Left lung (tissue), 10 donors: ENCODE results near the gene ROBO3. TPM values are rescaled to one million over a fixed set of nuclear protein-coding genes. Genes with fewer than 3 reads are reported as not detected.

Experiments used
- ATAC-seq: fragments of 200-7000 bp; cut with Tn5 transposase; one replicate; pipeline ENCODE4 v1.9.1; 2020; ENCODE audit warnings: moderate library complexity
- DNase-seq, 4 donors: peaks; one replicate each; pipeline ENCODE4 v3.0.0-alpha.2; 2013 to 2020
- H3K27ac ChIP-seq, 2 donors: fragments of 200-600 bp; sonication (generic) in 1 of 2; one replicate each; pipeline versions ENCODE4 v1.5.0 to v1.8.0; 2020 to 2021
- H3K27me3 ChIP-seq, 2 donors: fragments of 200-600 bp; sonication (generic) in 1 of 2; one replicate each; pipeline versions ENCODE4 v1.5.0 to v1.8.0; 2020 to 2021
- H3K36me3 ChIP-seq, 2 donors: fragments of 200-600 bp; sonication (generic) in 1 of 2; one replicate each; pipeline versions ENCODE4 v1.5.0 to v1.8.0; 2020 to 2021
- H3K4me1 ChIP-seq, 2 donors: fragments of 200-600 bp; one replicate each; pipeline ENCODE4 v1.8.0; 2021
- H3K4me3 ChIP-seq, 2 donors: fragments of 200-600 bp; sonication (generic) in 1 of 2; one replicate each; pipeline versions ENCODE4 v1.5.0 to v1.8.0; 2020 to 2021; ENCODE audit warnings: mild to moderate bottlenecking in 1 of 2
- H3K9me3 ChIP-seq, 2 donors: fragments of 200-600 bp; sonication (generic) in 1 of 2; one replicate each; pipeline versions ENCODE4 v1.5.0 to v1.8.0; 2020 to 2021
- intact Hi-C, 2 donors: fragments of 100-400 bp; cut with DNase I; formaldehyde crosslinking; loops; one replicate each; pipeline versions ENCODE4 v1.11.2 to v1.14.2; 2022
- polyA plus RNA-seq, 6 donors: library from polyadenylated mRNA; unstranded; fragments of 120-200 nt; gene quantifications; one replicate each; pipeline ENCODE4 v1.2.1, GENCODE V29; 2013; ENCODE audit not compliant: insufficient read length in 6 of 6
- total RNA-seq, 2 donors: library from RNA; stranded (reverse); fragmentation: NEBNext Ultra II Directional; extraction: Animal tissue kit (Norgen Biotek cat#: 25700); gene quantifications; one replicate each; pipeline ENCODE4 v1.2.1, GENCODE V29; 2021
- TF ChIP-seq, protein P1 (sequence below), 2 donors: fragments of 200-600 bp; sonication (generic) in 1 of 2; IDR thresholded peaks; one replicate each; pipeline versions ENCODE4 v1.5.0 to v1.8.0; 2021; ENCODE audit warnings: antibody characterized with exemption in 2 of 2
- donor health status: DM: no; HTN: yes; CAD: no.
- donor health status: DM: no; HTN: no; CAD: no.

ROBO3 gene
- total and polyA plus RNA-seq, 8 donors: 11.0 to 54.8 (median 43.7) TPM

DNA sequence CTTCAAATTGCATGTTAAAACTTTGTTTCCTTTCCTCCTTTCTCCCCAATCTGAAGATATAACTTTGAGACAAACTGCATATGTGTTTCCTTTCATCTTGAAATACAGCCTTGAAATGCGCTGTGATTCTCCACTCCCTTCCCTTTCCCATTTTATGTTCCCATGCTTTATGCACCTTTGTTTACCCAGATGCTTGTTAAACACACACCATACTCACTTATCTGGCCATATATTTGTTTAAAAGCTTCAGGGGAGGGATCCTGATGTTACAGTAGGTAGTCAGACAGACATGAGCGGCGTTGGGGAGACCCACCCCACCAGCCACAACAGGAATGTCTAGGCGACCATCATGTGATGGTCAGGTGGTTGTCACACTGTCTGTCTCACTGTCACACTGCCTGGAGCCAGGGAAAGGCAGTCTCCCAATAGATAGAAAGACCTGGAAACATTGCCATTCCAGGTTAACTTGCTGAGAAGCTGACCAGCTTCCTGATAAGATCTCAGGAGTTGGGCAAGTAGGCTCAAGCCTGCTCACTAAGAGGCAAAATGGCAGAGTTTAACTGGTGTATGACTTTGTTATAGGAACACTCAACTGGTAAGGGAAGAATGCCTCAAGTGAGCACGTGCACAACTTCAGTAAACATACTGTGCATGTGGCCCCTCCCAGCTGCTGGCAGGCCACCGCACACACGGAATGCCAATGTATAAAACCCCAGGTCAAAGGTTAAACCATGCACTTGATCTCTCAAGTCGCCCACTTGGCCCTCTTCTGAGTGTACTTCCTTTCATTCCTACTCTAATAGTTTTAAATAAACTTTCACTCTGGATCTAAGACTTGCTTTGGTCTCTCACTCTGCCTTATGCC is 41.5 kb upstream of the ROBO3 start:
- Histone ChIP-seq H3K4me3 (no peak overlapping the region), H3K27me3 (peaks cover 0 to 3% of the 10 kb centered on the region in 2 donors), H3K4me1 (no peaks in the 10 kb centered on the region), H3K36me3 (no peaks in the 10 kb centered on the region), H3K27ac (peak overlapping the region in 1 of 2 donors; percentile 67), H3K9me3 (no peaks in the 10 kb centered on the region)
- peak in 2 of 4 donors; percentile 28 to 74 for DNase-seq
- peak; percentile 89 for ATAC-seq
- intact Hi-C loops: no loop called here
- TF ChIP-seq, protein P1, sequence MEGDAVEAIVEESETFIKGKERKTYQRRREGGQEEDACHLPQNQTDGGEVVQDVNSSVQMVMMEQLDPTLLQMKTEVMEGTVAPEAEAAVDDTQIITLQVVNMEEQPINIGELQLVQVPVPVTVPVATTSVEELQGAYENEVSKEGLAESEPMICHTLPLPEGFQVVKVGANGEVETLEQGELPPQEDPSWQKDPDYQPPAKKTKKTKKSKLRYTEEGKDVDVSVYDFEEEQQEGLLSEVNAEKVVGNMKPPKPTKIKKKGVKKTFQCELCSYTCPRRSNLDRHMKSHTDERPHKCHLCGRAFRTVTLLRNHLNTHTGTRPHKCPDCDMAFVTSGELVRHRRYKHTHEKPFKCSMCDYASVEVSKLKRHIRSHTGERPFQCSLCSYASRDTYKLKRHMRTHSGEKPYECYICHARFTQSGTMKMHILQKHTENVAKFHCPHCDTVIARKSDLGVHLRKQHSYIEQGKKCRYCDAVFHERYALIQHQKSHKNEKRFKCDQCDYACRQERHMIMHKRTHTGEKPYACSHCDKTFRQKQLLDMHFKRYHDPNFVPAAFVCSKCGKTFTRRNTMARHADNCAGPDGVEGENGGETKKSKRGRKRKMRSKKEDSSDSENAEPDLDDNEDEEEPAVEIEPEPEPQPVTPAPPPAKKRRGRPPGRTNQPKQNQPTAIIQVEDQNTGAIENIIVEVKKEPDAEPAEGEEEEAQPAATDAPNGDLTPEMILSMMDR (IDR thresholded peaks at IDR 0.05): no peak

DNA sequence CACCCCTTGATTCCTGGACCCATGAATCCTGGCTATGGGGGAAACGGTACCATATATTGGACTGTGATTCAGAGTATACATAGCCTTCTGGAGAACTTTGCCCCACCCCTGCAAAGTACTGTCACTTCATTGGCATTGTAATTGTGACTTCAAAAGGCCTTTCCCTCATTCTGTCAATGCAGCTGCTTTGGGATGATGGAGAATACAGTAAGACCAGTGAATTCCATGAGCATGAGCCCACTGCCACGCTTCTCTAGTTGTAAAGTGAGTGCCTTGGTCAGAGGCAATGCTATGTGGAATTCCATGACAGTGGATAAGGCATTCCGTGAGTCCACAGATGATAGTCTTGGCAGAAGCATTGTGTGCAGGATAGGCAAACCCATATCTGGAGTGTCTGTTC is 39.4 kb upstream of the ROBO3 start:
- Histone ChIP-seq H3K9me3 (no peaks in the 10 kb centered on the region), H3K4me1 (no peaks in the 10 kb centered on the region), H3K36me3 (no peaks in the 10 kb centered on the region), H3K4me3 (no peak overlapping the region), H3K27me3 (no peaks in the 10 kb centered on the region), H3K27ac (no peak overlapping the region)
- TF ChIP-seq, protein P1 (IDR thresholded peaks at IDR 0.05): no peak
- ATAC-seq (no peak), DNase-seq (no peak)
- intact Hi-C loops: no loop called here

DNA sequence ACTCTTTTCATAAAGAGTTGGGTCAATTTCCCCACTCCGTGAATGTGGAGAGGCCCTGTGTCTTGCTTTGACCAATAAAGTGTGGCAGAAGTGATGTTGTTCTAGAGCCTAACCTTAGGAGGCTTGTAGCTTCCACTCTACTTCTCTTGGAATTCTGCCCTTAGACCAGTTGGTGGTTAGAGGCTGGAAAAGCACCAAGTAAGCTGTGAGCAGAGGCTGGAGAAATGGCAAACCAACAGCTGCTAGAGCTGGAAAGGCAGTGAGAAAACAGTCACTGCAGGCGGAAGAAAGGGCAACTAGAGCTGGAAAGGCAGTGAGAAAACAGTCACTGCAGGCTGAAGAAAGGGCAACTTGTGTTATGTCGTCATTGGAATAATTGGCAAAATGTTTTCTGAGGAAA is 35.2 kb upstream of the ROBO3 start:
- Histone ChIP-seq H3K27ac (no peak overlapping the region), H3K4me1 (no peaks in the 10 kb centered on the region), H3K9me3 (no peaks in the 10 kb centered on the region), H3K4me3 (no peak overlapping the region), H3K36me3 (no peaks in the 10 kb centered on the region), H3K27me3 (no peaks in the 10 kb centered on the region)
- intact Hi-C loops: no loop called here
- ATAC-seq (no peak), DNase-seq (no peak)
- TF ChIP-seq, protein P1 (IDR thresholded peaks at IDR 0.05): no peak

DNA sequence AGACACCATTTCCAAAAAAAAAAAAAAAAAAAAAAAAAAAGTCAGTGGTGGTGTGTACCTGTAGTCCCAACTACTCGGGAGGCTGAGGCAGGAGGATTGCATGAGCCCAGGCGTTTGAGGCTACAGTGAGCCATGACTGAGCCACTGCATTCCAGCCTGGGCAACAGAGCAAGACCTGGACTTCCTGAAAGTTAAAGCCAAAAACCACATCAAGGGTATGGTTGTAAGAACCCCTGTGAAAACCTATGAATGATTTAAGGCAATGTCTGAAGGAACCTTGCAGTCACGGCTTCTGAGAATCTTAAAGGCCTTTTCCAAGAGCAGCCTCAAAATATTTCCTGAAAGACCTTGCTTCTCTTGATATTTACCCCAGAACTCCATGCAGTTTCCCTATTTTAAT is 34.5 kb upstream of the ROBO3 start:
- TF ChIP-seq, protein P1 (IDR thresholded peaks at IDR 0.05): no peak
- Histone ChIP-seq H3K27ac (no peak overlapping the region), H3K36me3 (no peaks in the 10 kb centered on the region), H3K4me1 (no peaks in the 10 kb centered on the region), H3K27me3 (peaks cover 0 to 7% of the 10 kb centered on the region in 2 donors), H3K4me3 (no peak overlapping the region), H3K9me3 (no peaks in the 10 kb centered on the region)
- intact Hi-C loops: no loop called here
- ATAC-seq (no peak), DNase-seq (no peak)

DNA sequence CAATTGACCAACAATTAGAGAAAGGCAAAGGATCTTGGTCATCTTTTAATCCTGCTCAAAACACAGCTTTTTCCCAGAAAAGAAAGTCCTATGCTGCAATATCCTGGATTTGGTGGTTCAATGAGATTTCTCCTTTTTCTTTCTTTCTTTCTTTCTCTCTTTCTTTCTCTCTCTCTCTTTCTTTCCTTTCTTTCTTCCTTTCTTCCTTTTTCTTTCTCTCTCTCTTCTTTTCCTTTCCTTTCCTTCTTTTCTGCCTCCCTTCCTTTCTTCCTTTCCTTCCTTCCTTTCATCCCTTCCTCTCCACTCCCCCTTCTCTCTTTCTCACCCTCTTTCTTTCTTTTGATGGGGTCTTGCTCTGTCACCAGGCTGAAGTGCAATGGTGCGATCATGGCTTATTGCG is 33.3 kb upstream of the ROBO3 start:
- TF ChIP-seq, protein P1 (IDR thresholded peaks at IDR 0.05): no peak
- ATAC-seq: no peak
- Histone ChIP-seq H3K27me3 (peaks cover 0 to 14% of the 10 kb centered on the region in 2 donors), H3K4me1 (peaks cover 0 to 5% of the 10 kb centered on the region in 2 donors), H3K36me3 (no peaks in the 10 kb centered on the region), H3K4me3 (no peak overlapping the region), H3K27ac (no peak overlapping the region), H3K9me3 (no peaks in the 10 kb centered on the region)
- intact Hi-C loops: no loop called here
- no peak for DNase-seq
